Activated CD8-positive, alpha-beta memory T cell treated with anti-CD3 and anti-CD28 coated beads for 24 hours (primary cell): ENCODE measurements around the gene SFMBT2.
"Not testable (repeated sequence)": the region's sequence is repeated elsewhere in the genome, so short reads cannot be mapped to it uniquely, and the experiment has no call there.

ENCODE experiments used
- DNase-seq: peaks from one replicate; pipeline ENCODE4 v3.0.0-alpha.2; 2020

Gene SFMBT2

DNA sequence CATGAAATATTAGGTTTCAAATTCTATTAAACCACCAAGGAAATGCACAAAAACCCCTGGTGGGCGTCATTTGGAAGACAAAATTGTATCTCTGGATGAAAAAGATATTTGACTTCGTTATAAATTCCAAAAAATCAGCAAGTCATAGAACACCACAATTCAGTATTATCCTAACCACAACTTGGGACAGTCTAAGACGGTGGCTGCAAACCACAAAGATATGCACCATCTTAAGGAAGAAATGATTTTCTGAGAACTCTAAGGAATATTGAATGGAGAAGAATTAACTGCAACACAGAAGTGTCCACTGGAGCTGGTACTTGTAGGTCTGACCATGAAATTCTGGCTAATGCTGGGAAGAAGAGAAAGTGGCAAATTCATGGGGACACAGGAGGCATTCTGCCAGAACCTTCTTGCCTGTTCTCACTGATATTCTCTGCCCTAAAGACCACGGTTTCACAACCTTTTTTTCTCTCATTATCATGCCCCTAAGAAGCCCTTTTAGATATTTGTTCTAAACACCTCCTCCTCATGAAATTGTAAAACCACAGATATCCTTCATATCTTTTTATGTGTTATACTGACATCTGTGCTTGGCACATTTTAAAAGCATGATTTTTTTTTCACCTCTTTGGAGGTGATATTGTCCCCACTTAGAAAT, 92.9 kb downstream of the SFMBT2 start:
- no peak for DNase-seq

DNA sequence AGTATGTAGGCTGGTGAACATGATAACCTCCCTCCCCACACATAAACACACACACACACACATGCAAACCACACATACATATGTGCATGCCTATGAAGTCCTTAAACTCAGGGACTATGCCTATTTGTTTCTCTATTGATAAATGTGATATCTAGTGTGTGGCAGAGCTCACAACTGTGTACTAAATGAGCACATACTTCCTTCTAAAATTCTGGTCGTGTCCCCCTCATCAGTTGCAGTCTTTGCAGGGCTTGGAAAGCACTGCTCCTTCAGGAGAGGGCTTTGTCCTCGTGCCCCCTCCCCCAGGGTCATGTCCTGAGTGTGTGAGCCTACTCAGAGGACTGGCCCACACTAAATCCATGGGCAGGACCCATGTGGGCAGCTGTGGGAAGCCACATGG, 94.0 kb downstream of the SFMBT2 start:
- no peak for DNase-seq

DNA sequence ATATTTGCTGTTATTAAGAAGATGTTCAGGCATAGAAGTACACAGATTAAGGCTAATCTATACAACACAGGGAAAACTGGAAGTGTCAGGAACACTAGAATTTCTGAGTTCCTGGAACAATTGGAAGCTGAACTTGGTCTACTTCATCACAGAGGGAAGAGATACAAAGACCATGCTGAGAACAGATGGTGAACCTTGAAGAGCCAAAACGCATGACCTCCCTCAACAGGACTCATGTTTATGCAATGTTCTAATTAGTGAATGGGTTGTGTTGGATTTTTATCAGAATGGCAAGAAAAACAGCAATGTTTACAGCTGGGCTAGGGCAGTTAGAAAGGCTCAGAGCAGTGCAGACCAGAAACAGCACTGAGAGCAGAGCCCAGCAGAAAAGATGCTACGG, 94.9 kb downstream of the SFMBT2 start:
- DNase-seq: no peak

DNA sequence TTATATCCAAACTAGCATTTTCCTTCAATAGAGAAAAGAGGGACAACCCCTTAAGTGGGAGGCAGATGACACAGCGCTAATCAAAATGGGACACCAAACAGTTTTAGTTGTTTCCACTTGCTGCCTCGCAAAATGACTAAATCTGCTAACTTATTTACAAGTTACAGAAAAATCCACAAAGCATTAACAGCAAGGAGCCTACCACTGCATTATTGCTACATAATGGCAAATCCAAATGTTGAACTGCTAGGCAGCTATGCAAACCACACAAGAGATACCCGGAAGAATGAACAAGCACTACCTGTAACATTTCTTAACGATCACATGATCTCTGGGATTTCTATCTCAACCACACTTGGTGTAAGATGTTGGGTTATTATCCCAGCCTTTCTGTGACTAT, 96.7 kb downstream of the SFMBT2 start:
- DNase-seq: no peak

DNA sequence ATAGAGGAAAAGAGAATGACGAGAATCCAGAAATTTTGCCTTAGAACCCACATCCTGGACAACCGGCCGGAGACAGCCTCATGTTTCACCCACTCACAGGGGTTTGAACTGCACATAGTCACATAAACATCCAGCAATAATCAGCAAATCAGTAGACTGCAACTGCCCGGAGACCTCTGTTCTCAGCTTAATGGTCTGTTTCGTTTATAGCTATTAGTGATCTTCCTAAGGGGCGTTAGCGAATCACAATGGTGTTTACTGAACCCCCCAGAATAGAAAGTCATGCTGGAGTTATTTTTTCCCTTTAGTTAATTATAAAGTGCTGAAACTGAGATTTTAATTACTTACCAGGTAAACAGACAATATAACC, 98.4 kb downstream of the SFMBT2 start:
- DNase-seq: no peak

DNA sequence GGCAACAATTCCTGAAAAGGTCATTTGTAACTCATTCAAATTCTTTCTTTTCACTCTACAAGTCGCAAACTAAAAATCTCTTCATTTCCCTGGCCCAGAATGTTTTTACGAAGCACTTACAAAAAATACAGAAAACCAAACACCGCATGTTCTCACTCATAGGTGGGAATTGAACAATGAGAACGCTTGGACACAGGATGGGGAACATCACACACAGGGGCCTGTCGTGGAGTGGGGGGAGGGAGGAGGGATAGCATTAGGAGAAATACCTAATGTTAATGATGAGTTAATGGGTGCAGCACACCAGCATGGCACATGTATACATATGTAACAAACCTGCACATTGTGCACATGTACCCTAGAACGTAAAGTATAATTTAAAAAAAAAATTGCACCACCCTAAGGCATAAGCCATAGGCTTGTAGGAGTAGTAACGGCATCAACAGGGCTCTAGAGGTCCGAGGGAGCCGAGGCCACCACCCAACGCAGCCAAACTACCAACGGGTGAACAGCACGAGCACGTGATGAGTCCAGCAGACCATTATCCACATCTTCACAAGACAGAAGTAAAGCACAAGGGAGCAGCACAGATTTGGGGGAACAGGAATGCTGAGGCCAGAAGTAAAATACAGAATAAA, 98.9 kb downstream of the SFMBT2 start:
- DNase-seq: not testable (repeated sequence)

DNA sequence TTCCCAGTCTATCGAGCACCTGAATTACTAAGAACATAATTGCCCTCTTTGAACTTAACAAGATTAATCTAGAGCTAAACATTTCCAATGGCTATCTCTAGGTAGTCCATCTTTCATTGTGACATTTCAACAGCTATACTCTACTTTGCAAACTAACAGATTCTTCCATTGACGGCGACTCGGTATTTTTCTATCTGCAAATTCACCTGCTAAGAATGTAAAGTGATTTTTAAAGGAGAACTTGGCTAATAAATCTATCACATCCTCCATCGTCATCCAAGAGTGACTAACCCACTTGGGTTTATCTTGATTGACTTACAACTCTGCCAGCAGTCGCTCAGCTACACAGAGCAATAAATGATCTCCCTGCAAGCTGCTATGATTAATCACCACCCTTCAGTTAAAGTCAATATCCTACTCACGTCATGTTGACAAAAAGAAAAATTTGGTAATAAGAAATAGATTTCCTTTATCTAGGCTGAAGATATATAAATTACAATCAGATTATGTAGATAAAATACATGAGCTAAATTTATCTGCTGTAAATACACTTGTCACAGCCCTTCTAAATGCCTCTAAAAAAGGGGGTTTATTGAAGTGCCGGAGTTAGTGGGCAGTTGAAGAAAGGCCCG, 99.5 kb downstream of the SFMBT2 start:
- DNase-seq: no peak

DNA sequence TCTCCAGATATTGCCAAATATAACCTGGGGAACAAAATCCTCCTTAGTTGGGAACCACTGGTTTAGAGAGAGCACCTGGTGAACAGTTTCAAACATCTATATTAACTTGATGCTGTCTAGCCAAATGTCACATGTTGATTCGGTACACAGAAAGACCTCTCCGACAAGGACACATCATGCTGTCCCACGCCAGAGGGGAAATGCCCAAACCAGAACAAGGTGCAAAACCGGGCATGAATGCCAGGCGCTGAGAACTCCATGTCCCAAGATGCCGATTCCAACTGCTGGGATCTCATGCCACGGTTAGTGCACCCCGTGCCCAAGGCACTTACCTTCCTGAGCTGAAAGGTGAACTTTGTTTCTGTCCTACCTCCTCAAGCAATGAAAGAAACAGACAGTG, 100.8 kb downstream of the SFMBT2 start:
- DNase-seq: no peak

DNA sequence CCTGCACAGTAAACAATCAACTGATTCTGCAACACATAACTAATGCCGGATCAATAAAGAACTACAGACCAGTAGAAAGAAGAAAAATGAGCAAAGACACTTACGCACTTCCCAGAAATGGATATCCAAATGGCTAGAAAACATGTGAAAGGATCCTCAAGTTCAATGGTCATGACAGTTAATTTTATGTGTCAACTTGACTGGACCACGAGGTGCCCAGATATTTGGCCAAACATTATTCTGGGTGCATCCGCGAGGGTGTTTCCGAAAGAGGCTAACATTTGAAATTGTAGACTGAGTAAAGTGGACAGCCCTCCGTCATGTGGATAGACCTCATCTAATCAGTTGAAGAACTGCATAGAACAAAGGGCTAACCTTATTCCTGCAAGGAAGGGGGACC, 102.0 kb downstream of the SFMBT2 start:
- DNase-seq: no peak

DNA sequence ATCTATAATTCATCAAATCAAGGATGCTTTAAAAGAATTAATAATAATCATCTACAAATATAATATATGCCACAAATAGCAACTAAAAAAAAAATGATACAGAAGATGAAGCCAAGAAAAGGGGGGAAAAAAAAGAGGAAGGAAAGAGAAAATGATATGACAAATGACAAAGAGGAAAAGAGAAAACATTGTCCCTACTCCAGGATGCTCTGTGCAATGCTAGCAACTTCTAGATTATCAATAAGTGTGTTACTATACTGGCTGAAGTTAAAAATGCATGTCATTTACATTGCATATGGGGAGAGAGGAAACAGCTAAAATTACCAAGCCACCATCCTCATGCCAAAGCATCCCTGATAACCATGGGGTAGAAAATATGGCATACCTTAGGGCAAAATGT, 104.2 kb downstream of the SFMBT2 start:
- DNase-seq: no peak

DNA sequence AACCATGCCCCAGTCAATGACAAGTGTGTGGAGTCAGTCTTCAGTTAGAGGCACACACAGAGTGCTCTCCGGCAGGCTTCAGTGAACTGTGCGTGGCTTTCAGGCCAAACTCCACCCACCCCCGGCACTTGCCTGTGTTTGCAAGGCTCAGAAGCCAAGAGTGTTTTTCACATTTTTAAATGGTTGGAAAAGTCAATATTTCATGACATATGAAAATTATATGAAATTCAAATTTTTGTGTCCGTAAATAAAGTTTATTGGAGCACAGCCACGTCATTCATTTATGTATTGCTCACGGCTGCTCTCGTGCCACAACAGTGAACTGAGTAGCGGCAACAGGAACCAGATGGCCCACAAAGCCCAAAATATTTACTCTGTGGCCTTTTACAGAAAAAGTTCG, 104.7 kb downstream of the SFMBT2 start:
- no peak for DNase-seq

DNA sequence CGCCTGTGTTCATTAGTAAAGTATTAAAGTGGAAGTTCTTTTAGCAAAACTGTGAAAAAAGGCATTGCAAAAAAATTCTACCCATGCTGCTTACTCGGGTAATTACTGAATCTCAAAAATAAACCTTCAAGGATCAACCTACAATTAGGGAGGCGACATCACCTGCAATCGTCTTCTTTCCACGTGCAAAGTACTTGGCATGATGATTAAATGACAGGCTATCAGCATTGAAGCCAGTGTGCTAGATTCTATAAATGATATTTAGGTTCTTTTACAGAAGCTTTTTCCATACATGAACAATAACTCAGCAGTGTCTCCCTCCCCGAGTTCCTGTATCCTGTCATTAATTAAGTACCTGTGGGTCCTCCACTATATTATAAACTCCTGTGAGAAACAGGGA, 105.8 kb downstream of the SFMBT2 start:
- DNase-seq: no peak

DNA sequence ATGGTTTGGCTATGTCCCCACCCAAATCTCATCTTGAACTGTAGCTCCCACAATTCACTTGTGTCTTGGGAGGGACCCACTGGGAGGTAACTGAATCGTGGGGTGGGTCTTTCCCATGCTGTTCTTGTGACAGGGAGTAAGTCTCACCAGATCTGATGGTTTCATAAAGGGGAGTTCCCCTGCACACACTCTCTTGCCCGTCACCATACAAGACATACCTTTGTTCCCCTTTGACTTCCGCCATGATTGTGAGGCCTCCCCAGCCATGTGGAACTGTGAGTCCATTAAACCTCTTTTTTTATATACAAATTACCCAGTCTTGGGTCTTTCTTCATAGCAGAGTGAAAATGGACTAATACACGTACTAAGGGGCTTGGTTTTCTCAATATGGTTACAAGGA, 106.7 kb downstream of the SFMBT2 start:
- DNase-seq: no peak

DNA sequence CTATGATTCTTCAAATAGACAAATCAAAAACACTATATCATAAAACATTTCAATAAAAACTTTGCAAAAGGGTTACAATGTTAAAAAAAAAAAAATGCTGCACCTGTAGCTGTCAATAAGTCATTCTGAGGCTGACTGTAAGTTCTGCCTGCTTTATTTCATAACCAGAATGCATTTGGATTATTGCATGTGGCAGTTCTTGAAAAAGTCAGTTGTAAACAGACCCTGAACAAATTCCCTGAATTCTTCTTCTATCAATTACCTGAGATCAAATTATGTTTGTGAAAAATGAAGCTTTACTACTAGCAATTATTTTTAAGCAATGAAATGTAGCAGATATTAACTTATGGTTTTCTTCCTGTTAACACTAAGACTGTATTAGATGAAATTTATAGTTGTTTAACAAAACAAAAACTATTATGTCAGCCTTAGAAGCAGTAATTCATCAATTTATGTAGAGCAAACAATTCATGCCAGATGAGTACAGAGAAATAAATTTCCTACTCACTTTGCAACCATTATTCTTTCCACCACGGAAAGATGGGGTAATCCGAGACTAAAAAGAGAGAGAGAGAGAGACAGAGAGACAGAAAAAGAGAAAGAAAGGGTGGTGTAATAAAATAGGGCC, 107.8 kb downstream of the SFMBT2 start:
- no peak for DNase-seq

DNA sequence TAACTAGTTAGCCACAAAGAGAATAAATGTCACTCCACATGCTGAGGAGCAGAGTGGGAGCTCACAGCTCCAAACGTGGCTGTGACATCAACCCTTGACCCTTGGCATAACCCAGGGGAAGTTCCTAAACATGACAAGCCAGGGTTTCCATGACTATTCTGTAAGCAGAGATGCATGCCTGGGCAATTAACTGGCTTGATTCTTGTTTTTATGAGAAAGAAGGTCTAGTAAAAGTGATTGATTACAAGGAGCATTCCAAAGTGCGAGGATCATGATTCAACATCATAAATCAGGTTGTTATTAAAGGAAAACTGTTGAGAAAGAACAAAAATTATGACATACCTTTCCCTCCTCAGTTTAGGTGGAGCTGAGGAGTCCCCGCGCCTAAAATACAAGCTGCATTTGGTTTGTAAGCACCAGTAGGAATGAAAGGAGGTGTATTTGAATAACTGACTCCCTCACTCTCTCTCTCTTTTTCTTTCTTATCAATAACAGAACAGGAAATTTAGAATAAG, 108.4 kb downstream of the SFMBT2 start:
- DNase-seq: no peak

DNA sequence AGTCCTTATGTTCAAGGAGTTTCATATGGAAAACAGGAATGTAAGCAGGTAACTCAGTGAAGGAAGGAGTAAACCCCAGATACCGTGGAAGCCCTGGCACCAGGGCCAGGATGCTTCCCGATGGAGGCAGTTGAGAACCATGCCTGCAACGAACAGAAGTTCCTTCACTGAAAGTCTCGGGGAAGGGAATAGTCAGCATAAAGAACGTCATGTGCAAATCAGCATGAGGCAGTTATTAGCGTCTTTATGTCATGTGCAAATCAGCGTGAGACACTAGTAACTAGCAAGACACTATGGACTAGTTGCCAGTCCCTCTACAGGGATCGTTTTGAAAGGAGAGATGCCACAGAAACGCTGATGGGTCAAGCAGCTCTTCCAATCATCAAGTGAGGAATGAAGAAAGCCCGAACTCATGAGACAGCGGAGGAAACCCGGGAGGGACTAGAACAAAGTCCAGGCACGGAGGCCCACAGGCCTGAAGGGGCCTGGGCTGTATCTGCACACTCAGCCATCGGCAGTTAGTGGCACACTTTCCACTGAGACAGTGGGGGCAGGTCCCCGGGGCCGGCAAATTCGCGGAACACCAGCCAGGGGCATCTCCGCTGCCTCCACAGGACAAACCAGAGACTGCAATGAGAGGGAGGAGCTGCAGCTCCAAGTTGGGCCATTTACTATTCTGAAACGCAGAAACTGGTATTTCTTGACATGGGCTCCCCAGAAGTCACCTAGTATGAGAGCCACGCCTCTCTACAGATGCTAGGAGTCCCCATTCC, 109.6 kb downstream of the SFMBT2 start:
- DNase-seq: no peak

DNA sequence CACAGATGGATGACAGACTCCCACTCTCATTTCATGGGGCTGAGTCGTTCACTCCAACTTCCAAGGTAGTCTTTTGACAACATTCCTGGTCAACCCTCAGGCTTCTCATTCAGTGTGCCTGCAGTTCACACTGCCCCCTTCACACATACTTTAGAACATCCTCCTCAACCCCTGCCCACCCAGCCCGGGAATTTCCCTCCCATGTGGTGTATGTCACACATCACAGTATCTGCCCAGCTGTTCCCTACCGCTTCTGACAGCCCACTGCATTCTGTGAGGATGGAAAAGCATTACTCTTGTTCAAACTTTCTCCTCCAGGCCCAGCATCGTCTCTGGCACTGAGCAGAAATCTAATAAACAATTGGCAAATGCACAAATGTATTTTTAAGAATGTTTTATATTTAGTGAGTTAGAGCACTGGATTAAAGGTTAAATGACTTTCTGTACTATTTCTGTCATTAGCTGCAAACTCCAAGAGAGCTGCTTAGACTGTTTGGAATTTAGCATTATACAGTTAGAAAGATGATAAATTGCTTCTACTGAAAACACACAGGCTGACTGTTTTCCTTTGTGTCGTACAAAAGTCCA, 110.4 kb downstream of the SFMBT2 start:
- no peak for DNase-seq

DNA sequence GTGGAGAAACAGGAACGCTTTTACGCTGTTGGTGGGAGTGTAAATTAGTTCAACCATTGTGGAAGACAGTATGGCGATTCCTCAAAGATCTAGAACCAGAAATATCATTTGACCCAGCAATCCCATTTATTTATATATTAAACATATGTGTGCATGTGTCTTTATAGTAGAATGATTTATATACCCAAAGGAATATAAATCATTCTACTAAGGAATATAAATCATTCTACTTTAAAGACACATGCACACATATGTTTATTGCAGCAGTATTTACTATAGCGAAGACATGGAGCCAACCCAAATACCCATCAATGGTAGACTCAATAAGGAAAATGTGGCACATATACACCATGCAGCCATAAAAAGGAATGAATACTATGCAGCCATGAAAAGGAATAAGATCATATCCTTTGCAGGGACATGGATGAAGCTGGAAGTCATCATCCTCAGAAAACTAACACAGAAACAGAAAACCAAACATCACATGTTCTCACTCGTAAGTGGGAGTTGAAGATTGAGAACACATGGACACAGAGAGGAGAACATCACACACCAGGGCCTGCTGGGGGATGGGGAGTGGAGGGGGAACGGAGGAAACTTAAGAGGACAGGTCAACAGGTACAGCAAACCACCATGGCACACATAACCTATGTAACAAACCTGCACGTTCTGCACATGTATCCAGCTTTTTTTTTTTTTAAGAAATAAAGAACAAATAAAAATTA, 111.1 kb downstream of the SFMBT2 start:
- not testable (repeated sequence) for DNase-seq

DNA sequence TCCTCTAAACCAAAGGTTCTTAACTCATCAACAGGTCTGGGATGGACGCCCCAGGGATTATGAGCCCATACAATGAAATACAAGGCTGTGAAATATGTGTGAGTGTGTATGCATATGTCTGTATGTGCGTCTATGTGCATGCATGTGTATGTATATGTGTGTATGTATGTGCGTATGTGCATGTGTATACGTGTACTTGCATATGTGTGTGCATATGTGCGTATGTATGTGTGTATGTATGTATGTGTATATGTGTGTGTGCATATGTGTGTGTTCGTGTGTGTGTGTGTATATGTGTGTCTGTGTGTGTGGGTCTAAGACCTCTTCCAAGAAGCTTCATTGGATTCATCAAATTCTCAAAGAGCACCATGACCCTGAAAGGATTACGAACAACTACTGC, 112.3 kb downstream of the SFMBT2 start:
- DNase-seq: no peak

DNA sequence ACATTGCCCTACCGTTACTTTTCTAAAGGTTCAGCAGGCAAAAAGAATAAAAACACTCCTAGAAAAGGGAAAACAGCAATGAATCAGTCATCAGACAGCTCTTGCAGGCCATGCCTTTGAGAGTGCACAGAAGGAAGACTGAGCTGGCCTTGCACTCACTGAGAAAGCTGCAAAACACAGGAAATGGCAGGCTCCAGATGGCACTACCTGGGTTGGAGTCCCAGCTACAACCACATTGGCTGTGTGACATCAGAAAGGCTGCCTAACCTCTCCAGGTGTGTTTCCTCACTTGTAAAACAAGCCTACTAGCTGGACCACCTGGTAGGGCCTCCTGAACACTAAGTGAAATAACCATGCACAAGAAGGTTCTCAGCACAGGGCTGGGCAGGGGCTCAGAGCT, 113.7 kb downstream of the SFMBT2 start:
- no peak for DNase-seq

DNA sequence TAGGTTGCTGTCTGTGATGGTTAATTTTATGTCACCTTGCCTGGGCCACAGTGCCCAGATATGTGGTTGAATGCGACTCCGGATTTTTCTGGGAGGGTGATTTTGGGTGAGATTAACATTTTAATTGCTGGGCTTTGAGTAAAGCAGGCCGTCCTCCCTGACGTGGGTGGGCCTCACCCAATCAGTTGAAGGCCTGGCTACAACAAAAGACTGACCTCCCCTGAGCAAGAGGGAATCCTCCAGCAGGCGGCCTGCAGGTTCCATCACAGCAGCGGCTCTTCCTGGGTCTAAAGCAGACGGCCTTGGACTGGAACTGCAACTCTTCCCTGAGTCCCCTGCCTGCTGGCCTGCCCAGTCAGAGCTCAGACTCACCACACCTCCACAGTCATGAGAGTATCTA, 114.2 kb downstream of the SFMBT2 start:
- DNase-seq: no peak

DNA sequence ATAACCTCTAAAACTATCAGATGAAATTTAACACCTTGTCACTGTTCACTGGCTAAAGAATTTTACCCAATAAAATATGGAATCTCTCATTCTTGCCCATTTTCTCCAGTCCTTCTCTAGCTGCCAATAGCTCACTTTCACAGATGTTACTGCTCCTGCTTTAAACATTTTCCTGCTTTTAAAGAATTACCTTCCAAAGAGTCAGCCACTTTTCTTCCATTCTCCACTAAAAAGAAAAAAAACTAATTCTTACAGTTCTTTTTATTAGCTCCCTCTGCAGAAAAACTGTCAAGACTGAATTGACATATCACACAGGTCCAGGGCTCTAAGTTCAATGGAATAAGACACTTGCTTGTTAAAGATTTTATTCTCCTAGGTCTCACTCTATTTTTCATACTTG, 114.8 kb downstream of the SFMBT2 start:
- DNase-seq: no peak
